Sigmoid colon (tissue), 4 donors: Measurements from ENCODE around the gene COX20.

Experiments
- CTCF ChIP-seq, 4 experiments: fragments of 450-650 bp in 3 of 4; fragments of 200-600 bp in 1 of 4; IDR thresholded peaks; one replicate each; pipeline ENCODE4 v1.5.1; 2016 to 2019; ENCODE audit warnings: antibody characterized with exemption in 4 of 4, mild to moderate bottlenecking in 3 of 4, moderate library complexity in 2 of 4
- POLR2A ChIP-seq, 2 donors: fragments of 450-650 bp; IDR thresholded peaks; one replicate each; pipeline ENCODE4 v1.6.1; 2016; ENCODE audit warnings: antibody characterized with exemption in 2 of 2, mild to moderate bottlenecking in 2 of 2, moderate library complexity in 2 of 2
- POLR2AphosphoS5 ChIP-seq, 4 donors: sonication (generic); formaldehyde crosslinking; IDR thresholded peaks; one replicate each; pipeline ENCODE4 v1.6.1; 2017; ENCODE audit warnings: antibody characterized with exemption in 4 of 4

- TF ChIP-seq CTCF (IDR thresholded peaks at IDR 0.05) (no peak), POLR2AphosphoS5 (IDR thresholded peaks at IDR 0.05) (no peak), POLR2A (IDR thresholded peaks at IDR 0.05) (no peak)
Measured at GRCh38 chr1:244822878-244823277, 12.6 kb upstream of the COX20 start.
